H54 (cell line): ENCODE measurements around the gene GOLIM4.
"Not testable (repeated sequence)": the region's sequence is repeated elsewhere in the genome, so short reads cannot be mapped to it uniquely, and the experiment has no call there.

Experiments used
- DNase-seq: peaks from one replicate; pipeline ENCODE4 v3.0.0; 2011; ENCODE audit warnings: low spot score, mixed read lengths; ENCODE audit not compliant: insufficient read length
- FAIRE-seq: peaks from 3 replicates; lab custom pipeline; 2011; peaks lifted over from hg19 to GRCh38; lab: Jason Lieb, UNC
- POLR2A ChIP-seq: IDR thresholded peaks from 2 replicates; pipeline ENCODE4 v1.6.1; 2011; ENCODE audit warnings: low read depth, mild to moderate bottlenecking, low read length

GOLIM4 gene

DNA sequence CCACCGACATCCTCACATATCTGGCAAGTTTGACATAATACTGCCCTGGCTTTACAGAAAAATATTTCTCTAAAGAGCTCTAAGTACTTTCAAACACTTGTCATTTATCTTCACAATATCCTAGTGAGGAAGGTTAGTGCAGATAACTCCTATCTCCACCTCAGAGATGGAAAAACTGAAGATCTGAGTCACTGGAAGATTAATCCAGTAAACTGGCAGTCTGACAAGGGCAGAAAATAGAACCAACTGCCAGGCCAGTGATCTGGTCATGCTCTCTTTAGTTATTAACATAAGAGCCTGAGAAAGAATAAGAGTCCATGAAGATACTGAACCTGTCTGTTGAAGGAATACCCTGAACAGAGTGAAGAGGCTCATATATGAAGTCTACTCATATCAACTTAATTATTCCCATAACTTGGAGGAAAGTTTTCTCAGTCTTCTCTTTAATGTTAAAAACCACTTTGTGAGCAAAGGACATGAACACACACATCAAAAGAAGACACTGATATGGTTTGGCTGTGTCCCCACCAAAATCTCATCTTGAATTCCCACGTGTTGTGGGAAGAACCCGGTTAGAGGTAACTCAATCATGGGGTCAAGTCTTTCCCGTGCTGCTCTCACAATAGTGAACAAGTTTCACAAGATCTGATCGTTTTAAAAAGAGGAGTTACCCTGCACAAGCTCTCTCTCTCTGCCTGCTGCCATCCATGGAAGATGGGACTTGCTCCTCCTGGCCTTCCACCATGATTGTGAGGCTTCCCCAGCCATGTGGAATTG lies 61.4 kb downstream of the GOLIM4 start:
- peak; percentile 87 for FAIRE-seq
- TF ChIP-seq POLR2A = no peak
- DNase-seq = peak; percentile 31

DNA sequence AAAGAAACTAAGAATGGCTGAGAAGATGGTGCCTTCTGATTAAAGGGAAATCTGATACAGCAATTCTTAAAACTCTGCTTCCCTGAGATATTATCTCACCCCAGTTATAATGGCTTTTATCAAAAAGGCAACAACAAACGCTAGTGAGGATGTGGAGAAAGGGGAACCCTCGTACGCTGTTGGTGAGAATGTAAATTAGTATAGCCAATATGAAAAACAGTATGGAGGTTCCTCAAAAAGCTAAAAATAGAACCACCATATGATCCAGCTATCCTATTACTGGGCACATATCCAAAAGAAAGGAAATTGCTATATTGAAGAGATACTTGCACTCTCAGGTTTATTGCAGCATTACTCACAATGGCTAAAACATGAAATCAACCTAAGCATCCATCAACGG lies 65.1 kb downstream of the GOLIM4 start:
- no peak for DNase-seq
- no peak for TF ChIP-seq POLR2A
- no peak for FAIRE-seq

DNA sequence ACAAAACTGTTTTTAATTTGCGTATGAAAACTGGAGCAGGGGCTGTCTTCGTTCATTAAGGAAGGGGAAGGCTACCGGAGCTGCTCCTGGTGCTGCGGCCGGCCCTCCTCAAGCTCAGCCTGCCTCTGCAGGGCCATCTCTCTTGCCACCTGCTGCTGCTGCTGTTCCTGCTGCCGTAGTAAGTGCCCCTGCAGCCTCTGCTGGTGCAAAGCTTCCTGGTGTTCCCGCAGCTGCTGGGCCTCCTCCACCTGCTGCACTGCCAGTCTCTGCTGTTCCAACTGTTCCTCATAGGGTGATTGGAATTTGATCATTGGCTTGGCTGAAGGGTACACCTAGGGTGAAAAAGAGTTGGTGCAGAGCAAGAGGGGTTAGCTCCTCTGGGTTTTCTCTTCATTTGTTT lies 66.0 kb downstream of the GOLIM4 start:
- FAIRE-seq (no peak), DNase-seq (no peak)
- TF ChIP-seq POLR2A = no peak

DNA sequence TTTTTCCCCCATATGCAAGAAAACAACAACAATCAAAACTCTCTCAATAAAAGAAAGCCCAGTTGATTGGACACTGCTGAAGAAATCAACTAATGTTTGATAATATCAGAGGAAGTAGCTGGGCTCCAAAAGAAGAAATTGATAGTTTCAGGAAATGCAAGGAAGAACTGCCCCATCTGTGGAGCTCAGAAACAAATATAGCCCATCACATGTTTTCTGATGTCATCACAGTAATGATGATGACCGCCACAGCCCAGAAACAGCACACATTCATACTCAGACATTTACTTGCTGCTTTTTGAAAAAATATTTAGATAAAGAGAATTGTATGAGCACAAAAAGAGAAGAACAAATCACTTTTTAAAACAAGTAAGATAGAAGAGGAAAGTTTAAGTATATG lies 67.6 kb downstream of the GOLIM4 start:
- FAIRE-seq = no peak
- no peak for DNase-seq
- TF ChIP-seq POLR2A = no peak

DNA sequence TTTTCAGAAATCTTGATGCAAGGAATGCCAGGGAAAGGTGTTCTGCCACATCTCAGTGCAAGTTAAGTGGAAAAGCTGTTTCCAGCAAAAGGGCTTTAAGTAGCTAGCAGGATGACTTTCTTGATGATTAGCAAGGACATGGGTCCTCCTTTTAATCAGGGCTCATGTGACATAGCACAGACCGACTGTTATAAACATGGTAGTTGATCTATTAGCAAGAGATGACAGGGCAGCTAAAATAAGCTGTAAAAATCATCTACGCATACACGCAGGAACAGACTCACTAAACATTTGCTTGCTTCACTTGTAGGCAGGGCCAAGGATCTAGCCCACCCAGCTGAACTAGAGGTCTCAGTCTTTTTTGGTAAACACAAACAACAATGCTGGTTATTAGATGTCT lies 69.0 kb downstream of the GOLIM4 start:
- TF ChIP-seq POLR2A = no peak
- FAIRE-seq (no peak), DNase-seq (no peak)

DNA sequence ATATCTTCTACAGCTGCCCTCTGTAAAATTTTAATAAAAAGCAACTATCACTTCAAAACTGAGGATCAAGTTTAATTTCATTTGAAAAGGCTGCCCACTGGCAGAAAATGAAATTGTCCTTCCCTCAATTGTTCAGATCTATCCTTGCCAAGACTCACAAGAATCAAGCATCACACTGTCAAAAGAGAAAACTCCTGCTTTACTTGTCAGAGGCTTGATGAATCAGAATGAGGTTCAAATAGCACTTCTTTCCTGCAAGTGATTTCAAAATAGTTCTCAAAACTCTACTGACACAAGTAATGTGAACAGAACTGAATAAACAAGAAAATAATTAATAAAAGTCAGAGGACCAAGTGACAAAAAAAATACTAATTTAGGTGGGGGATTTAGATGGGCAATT lies 70.6 kb downstream of the GOLIM4 start:
- no peak for DNase-seq
- no peak for TF ChIP-seq POLR2A
- peak; percentile 27 for FAIRE-seq

DNA sequence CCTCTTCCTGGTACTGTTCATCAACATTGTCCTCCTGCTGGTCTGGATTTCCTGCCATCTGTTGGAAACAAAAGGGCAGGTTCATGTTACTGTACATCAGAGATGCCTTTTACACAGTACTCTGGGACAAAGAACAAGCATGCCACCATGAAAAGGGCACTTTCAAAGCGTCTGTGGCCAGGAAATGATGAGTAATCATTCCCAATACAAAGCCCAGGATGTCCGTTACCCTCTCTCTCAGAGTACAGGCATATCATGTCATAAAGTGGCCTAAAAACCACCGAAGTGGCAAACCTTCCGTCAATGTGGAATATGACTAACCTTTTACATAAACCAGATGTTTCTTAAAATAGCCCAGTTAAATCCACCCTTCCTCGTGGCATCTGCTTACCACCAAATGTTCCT lies 71.2 kb downstream of the GOLIM4 start:
- FAIRE-seq (peak; percentile 99), DNase-seq (peak; percentile 28)
- TF ChIP-seq POLR2A = no peak

DNA sequence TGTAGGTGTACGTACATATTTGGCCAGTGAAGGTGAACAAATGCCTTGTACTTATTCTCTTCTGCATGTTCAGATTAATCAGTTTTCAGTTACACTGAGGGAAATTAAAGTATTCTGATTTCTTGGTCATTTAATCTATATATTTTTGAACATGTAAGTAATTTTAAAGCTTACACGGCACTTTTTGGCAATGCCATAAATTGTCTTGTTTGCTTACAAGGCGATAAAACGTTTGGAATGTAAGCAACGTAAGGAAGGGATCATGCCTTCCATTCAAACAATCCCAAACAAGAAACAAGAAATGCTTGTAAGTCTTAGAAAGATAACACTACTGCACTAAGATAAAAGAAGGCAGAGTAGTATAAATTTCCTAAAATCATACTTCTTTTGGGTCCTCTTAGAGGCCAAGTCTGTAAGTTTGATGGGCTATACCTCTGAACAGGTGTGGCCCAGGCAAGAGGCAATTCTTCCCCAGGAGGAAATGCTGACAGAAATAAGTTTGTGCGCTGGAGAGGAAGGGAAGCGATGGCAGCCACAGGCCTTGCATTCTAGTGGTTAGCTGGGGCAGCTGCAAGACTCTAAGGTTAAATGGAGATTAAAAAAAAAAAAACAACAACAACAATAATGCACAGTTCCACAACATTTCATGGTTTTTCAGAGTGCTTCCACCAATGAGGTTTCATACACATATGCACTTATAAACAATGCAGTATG lies 73.8 kb downstream of the GOLIM4 start:
- no peak for TF ChIP-seq POLR2A
- DNase-seq (no peak), FAIRE-seq (no peak)

DNA sequence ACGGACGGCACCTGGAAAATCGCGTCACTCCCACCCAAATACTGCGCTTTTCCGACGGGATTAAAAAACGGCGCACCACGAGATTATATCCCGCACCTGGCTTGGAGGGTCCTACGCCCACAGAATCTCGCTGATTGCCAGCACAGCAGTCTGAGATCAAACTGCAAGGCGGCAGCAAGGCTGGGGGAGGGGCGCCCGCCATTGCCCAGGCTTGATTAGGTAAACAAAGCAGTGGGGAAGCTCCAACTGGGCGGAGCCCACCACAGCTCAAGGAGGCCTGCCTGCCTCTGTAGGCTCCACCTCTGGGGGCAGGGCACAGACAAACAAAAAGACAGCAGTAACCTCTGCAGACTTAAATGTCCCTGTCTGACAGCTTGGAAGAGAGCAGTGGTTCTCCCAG lies 84.4 kb downstream of the GOLIM4 start:
- FAIRE-seq, DNase-seq: not testable (repeated sequence)

DNA sequence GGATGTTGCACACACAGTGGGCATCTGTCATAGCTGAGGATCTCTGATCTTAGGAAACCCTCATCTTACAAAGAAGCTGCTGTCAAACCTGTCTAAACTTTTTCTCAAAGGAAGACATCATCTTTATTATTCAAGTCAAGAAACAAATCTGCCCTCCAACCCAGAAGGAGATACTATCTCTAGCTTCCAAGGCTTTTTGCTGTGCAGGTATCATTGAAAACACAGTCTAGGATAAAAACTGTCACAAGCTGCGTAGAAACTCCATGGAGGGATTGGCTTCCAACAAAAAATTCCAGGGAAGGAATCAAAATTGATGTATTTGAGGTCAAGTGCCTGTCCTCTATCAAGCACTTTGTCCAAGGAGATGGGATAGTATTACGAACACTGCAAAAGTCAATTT lies 89.1 kb downstream of the GOLIM4 start:
- DNase-seq (no peak), FAIRE-seq (no peak)
- no peak for TF ChIP-seq POLR2A

DNA sequence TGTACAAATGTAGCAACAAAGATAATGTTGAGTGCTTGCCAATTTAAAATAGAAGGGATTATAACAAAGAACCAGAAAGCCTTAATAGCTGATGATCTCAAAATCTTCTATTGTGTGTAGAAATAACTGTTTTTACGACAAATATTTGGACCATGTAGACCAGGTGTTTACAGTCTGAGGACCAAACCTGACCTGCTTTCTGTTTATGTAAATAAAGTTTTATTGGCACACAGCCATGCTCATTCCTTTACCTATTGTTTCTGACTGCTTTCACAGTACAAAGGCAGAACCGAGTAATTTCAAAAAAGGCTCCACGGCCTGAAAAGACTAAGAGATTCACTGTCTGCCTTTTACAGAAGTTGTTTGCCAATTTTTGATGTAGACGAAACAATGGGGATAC lies 91.8 kb downstream of the GOLIM4 start:
- TF ChIP-seq POLR2A = no peak
- no peak for FAIRE-seq
- DNase-seq = no peak

DNA sequence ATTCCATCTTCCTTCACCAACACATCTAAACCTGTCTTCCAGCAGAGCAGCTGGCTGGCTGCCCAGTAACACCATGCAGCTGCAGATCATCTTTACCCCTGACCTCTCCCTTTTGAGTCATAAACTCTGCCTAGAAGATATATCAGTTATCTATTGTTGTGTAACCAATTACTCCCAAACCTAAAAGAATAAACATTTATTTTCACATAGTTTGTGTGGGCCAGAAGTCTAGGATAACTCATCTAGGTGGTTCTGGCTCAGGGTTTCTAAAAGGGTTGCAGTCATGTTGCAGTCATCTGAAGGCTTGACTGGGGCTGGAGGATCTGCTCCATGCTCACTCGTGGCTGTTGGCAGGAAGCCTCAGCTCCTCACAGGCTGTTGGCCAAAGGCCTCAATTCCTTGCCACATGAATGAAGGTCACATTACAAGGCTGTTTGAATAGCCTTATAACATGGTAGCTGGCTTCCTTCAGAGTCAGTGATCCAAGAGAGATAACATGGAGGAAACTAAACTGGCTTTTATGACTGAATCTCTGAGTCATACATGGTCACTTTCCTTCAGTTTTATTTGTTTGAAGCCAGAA lies 92.8 kb downstream of the GOLIM4 start:
- no peak for TF ChIP-seq POLR2A
- no peak for DNase-seq
- FAIRE-seq = no peak

DNA sequence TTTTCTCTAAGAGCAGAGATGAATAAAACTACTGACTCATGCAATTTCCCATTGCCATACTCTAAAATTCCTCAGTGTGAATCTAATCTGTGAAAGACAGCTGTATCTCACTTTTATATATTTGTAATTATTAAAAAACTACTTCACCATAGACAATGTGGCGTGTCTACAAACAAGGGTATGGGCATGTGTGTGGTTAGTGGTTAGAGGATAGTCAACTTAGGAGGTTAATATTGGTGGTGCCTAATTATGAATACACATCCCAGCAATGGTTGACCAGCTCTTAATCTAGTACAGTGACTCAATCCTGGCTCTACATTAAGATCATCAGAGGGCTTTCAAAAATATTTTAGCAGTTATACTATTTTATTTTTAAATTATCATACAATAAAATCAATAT lies 94.5 kb downstream of the GOLIM4 start:
- no peak for FAIRE-seq
- no peak for DNase-seq
- no peak for TF ChIP-seq POLR2A

DNA sequence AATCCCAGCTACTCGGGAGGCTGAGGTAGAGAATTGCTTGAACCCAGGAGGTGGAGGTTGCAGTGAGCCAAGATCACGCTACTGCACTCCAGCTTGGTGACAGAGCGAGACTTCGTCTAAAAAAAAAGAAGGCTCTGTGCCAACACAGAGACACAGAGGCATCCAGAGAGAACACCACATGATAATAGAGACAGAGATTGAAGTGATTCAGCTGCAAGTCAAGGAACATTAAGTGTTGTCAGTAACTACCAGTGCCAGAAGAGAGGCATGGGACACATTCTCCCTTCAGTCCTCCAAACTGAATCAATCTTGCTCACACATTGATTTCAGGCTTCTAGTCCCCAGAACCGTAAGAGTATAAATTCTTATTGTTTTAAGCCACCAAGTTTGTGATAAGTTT lies 97.5 kb downstream of the GOLIM4 start:
- no peak for FAIRE-seq
- DNase-seq = no peak
- TF ChIP-seq POLR2A = no peak
